ENCODE data around the gene GMPS.

- no peak for TF ChIP-seq POLR2A (IDR thresholded peaks at IDR 0.05)
- TF ChIP-seq CTCF (IDR thresholded peaks at IDR 0.05): no peak
- no peak for TF ChIP-seq POLR2AphosphoS5 (IDR thresholded peaks at IDR 0.05; ENCODE audit: insufficient read depth in 1 of 2, low read depth in 1 of 2)
Observed at GRCh38 chr3:155852341-155852740, 18.1 kb upstream of the GMPS start.
